ENCODE results near the gene SCML2.

The SCML2 gene

DNA sequence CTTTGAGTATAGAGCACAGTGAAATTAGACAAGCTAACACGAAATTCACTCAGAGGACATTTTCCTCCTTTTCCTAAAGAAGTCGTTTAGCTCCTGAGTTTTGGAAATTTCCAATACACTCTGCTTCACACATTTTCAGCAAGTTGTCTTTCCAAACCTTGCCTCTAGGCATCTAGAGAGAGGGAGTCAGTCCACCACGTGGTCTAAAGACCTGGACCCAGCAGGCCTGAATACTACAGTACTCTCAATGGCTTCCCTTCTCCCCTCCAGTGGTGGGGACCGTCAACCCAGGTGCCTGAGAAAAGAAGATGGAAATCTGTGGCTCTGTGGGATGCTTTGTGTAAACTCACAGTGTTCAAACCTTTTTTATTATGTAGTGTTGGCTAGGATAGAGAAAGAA, 13.9 kb upstream of the SCML2 start:
- ChIA-PET POLR2A (no interaction called here), CTCF (interaction anchor here (1.3 kb wide), 1 partner anchor 9 kb away, joined by 3 read pairs; no protein-coding TSS in a partner anchor)
- TF ChIP-seq CTCF (IDR thresholded peaks at IDR 0.05; ENCODE audit: control extremely low read depth, extremely low read depth, low read depth, missing control alignments), result no peak
- no peak for DNase-seq (ENCODE audit: extremely low spot score)

- ChIA-PET CTCF (interaction anchor here (0.7 to 1.1 kb wide), 4 partner anchors 8 to 973 kb away, joined by 3 read pairs; no protein-coding TSS in a partner anchor), POLR2A (no interaction called here)
- no peak for DNase-seq (ENCODE audit: extremely low spot score)
- no peak for TF ChIP-seq CTCF (IDR thresholded peaks at IDR 0.05; ENCODE audit: control extremely low read depth, extremely low read depth, low read depth, missing control alignments)
Measured at GRCh38 chrX:18360867-18361266, 6.4 kb upstream of the SCML2 start.

- ChIA-PET CTCF (no interaction called here), POLR2A (no interaction called here)
- no peak for TF ChIP-seq CTCF (IDR thresholded peaks at IDR 0.05; ENCODE audit: control extremely low read depth, extremely low read depth, low read depth, missing control alignments)
- DNase-seq (ENCODE audit: extremely low spot score), result no peak
Measured at GRCh38 chrX:18353931-18354368, 538 bp downstream of the SCML2 start.

- no peak for TF ChIP-seq CTCF (IDR thresholded peaks at IDR 0.05; ENCODE audit: control extremely low read depth, extremely low read depth, low read depth, missing control alignments)
- no peak for DNase-seq (ENCODE audit: extremely low spot score)
- CTCF ChIA-PET, result interaction anchor here (0.9 to 1.3 kb wide), 2 partner anchors 9 to 13 kb away, joined by 3 read pairs; no protein-coding TSS in a partner anchor
- POLR2A ChIA-PET, result no interaction called here
Measured at GRCh38 chrX:18351784-18352183, 2.7 kb downstream of the SCML2 start.

- no peak for DNase-seq (ENCODE audit: extremely low spot score)
- POLR2A ChIA-PET, result no interaction called here
- no peak for TF ChIP-seq CTCF (IDR thresholded peaks at IDR 0.05; ENCODE audit: control extremely low read depth, extremely low read depth, low read depth, missing control alignments)
- CTCF ChIA-PET, result no interaction called here
Measured at GRCh38 chrX:18348047-18348446, 6.4 kb downstream of the SCML2 start.

DNA sequence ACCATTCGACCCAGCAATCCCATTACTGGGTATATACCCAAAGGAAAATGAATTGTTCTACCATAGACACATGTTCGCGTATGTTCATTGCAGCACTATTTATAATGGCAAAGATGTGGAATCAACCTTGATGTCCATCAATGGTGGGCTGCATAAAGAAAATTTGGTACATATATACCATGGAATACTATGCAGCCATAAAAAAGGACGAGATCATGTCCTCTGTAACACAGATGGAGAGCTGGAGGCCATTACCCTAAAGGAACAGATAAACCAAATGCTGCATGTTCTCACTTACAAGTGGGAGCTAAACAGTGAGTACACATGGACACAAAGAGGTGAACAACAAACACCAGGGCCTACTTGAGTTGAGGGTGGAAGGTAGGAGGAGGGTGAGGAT, 45.1 kb downstream of the SCML2 start:
- POLR2A ChIA-PET, result no interaction called here
- CTCF ChIA-PET, result no interaction called here
- no peak for TF ChIP-seq CTCF (IDR thresholded peaks at IDR 0.05; ENCODE audit: control extremely low read depth, extremely low read depth, low read depth, missing control alignments)
- no peak for DNase-seq (ENCODE audit: extremely low spot score)

DNA sequence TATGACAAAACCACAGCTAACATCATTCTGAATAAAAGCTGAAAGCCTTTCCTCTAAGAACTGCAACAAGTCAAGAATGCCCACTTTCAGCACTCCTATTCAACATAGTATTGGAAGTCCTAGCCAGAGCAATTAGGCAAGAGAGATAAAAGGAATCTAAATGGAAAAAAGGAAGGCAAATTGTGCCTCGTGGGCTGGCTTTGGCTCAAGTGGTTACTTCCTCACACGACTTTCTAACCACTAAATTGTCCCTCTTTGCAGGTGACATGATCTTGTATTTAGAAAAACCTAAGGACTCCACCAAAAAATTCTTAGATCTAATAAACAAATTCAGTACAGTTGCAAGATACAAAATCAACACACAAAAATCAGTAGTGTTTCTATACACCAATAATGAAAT, 57.2 kb downstream of the SCML2 start:
- POLR2A ChIA-PET, result no interaction called here
- TF ChIP-seq CTCF (IDR thresholded peaks at IDR 0.05; ENCODE audit: control extremely low read depth, extremely low read depth, low read depth, missing control alignments), result no peak
- CTCF ChIA-PET, result no interaction called here
- DNase-seq (ENCODE audit: extremely low spot score), result no peak

Data from GM10248 (cell line).